ENCODE measurements around the gene BUD31. TPM values are rescaled to one million over a fixed set of nuclear protein-coding genes. Genes with fewer than 3 reads are reported as not detected.

BUD31 gene
- total and polyA plus RNA-seq, 9 of the 15 experiments (the other 6 are each of a cell fraction or from before 2014, with no cell fraction given), result 105 to 342 (median 247) TPM

GRCh38 chr7:99374111-99375064 lies 34.4 kb upstream of the BUD31 start, which contains the start of gene ARPC1B (continued):
- TF ChIP-seq ZNF512 (tag; IDR thresholded peaks at IDR 0.05) (no peak), CHD1 (IDR thresholded peaks at IDR 0.05; ENCODE audit: low read length) (peak; percentile 71), HNRNPL (IDR thresholded peaks at IDR 0.05; ENCODE audit: low read depth, low read length) (0 out of 2 replicates have a peak, but pooled peaks have one; percentile 31), ZNF696 (CRISPR knock-in tag; conservative IDR thresholded peaks at IDR 0.05) (no peak), SMAD4 (CRISPR knock-in tag; conservative IDR thresholded peaks at IDR 0.05) (0 out of 2 replicates have a peak, but pooled peaks have one; percentile 38), ZNF395 (CRISPR knock-in tag; IDR thresholded peaks at IDR 0.05) (peak; percentile 85; the same call in 1 of the 2 replicates), ATF7 (IDR thresholded peaks at IDR 0.05) (peak; percentile 56), GTF2E2 (tag; IDR thresholded peaks at IDR 0.05) (0 out of 2 replicates have a peak, but pooled peaks have one; percentile 43), PHF8 (IDR thresholded peaks at IDR 0.05; ENCODE audit: borderline replicate concordance, low read length) (peak; percentile 79), ETV5 (CRISPR knock-in tag; IDR thresholded peaks at IDR 0.05; ENCODE audit: low read depth) (peak; percentile 59; the same call in 1 of the 2 replicates)
- TF ChIP-seq, protein P1, sequence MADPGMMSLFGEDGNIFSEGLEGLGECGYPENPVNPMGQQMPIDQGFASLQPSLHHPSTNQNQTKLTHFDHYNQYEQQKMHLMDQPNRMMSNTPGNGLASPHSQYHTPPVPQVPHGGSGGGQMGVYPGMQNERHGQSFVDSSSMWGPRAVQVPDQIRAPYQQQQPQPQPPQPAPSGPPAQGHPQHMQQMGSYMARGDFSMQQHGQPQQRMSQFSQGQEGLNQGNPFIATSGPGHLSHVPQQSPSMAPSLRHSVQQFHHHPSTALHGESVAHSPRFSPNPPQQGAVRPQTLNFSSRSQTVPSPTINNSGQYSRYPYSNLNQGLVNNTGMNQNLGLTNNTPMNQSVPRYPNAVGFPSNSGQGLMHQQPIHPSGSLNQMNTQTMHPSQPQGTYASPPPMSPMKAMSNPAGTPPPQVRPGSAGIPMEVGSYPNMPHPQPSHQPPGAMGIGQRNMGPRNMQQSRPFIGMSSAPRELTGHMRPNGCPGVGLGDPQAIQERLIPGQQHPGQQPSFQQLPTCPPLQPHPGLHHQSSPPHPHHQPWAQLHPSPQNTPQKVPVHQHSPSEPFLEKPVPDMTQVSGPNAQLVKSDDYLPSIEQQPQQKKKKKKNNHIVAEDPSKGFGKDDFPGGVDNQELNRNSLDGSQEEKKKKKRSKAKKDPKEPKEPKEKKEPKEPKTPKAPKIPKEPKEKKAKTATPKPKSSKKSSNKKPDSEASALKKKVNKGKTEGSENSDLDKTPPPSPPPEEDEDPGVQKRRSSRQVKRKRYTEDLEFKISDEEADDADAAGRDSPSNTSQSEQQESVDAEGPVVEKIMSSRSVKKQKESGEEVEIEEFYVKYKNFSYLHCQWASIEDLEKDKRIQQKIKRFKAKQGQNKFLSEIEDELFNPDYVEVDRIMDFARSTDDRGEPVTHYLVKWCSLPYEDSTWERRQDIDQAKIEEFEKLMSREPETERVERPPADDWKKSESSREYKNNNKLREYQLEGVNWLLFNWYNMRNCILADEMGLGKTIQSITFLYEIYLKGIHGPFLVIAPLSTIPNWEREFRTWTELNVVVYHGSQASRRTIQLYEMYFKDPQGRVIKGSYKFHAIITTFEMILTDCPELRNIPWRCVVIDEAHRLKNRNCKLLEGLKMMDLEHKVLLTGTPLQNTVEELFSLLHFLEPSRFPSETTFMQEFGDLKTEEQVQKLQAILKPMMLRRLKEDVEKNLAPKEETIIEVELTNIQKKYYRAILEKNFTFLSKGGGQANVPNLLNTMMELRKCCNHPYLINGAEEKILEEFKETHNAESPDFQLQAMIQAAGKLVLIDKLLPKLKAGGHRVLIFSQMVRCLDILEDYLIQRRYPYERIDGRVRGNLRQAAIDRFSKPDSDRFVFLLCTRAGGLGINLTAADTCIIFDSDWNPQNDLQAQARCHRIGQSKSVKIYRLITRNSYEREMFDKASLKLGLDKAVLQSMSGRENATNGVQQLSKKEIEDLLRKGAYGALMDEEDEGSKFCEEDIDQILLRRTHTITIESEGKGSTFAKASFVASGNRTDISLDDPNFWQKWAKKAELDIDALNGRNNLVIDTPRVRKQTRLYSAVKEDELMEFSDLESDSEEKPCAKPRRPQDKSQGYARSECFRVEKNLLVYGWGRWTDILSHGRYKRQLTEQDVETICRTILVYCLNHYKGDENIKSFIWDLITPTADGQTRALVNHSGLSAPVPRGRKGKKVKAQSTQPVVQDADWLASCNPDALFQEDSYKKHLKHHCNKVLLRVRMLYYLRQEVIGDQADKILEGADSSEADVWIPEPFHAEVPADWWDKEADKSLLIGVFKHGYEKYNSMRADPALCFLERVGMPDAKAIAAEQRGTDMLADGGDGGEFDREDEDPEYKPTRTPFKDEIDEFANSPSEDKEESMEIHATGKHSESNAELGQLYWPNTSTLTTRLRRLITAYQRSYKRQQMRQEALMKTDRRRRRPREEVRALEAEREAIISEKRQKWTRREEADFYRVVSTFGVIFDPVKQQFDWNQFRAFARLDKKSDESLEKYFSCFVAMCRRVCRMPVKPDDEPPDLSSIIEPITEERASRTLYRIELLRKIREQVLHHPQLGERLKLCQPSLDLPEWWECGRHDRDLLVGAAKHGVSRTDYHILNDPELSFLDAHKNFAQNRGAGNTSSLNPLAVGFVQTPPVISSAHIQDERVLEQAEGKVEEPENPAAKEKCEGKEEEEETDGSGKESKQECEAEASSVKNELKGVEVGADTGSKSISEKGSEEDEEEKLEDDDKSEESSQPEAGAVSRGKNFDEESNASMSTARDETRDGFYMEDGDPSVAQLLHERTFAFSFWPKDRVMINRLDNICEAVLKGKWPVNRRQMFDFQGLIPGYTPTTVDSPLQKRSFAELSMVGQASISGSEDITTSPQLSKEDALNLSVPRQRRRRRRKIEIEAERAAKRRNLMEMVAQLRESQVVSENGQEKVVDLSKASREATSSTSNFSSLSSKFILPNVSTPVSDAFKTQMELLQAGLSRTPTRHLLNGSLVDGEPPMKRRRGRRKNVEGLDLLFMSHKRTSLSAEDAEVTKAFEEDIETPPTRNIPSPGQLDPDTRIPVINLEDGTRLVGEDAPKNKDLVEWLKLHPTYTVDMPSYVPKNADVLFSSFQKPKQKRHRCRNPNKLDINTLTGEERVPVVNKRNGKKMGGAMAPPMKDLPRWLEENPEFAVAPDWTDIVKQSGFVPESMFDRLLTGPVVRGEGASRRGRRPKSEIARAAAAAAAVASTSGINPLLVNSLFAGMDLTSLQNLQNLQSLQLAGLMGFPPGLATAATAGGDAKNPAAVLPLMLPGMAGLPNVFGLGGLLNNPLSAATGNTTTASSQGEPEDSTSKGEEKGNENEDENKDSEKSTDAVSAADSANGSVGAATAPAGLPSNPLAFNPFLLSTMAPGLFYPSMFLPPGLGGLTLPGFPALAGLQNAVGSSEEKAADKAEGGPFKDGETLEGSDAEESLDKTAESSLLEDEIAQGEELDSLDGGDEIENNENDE (IDR thresholded peaks at IDR 0.05; ENCODE audit: low read depth, low read length), result no peak
